ENCODE data around the gene IRF4.

DNA sequence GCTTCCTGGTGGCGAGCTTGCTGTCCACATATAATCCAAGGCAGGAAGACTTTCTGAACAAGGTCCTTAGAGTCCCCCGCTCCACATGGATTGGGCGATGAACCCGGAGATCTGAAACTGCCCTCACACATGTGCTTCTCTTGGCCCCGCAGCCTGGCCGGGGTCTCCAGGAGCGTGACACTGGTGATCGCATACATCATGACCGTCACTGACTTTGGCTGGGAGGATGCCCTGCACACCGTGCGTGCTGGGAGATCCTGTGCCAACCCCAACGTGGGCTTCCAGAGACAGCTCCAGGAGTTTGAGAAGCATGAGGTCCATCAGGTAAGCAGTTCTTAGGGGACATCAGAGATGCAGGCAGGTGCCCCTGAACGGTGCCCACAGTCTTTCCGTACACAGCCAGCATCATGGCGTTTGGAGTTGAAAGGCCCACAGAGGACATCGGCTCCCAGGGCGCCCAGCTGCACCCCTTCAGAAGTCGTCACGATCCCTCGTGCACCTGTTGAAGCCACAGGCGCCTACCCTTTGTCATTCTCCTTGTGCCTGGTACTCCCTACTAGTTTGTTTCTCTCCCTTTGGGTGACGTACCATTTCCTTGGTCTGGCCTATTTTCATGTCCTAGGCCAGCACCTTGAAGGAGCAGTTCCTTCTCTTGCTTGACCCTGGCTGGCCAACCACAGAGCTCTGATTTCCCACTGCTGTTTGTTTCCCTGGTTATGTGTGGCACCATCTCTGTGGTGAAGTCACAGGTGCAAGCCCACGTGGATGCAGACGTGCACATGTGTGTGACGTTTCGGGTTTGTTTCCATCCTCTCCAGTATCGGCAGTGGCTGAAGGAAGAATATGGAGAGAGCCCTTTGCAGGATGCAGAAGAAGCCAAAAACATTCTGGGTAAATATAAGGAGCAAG, 43.3 kb upstream of the IRF4 start:
- TF ChIP-seq POLR2A (IDR thresholded peaks at IDR 0.05): no peak
- TF ChIP-seq, protein P1, sequence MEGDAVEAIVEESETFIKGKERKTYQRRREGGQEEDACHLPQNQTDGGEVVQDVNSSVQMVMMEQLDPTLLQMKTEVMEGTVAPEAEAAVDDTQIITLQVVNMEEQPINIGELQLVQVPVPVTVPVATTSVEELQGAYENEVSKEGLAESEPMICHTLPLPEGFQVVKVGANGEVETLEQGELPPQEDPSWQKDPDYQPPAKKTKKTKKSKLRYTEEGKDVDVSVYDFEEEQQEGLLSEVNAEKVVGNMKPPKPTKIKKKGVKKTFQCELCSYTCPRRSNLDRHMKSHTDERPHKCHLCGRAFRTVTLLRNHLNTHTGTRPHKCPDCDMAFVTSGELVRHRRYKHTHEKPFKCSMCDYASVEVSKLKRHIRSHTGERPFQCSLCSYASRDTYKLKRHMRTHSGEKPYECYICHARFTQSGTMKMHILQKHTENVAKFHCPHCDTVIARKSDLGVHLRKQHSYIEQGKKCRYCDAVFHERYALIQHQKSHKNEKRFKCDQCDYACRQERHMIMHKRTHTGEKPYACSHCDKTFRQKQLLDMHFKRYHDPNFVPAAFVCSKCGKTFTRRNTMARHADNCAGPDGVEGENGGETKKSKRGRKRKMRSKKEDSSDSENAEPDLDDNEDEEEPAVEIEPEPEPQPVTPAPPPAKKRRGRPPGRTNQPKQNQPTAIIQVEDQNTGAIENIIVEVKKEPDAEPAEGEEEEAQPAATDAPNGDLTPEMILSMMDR (IDR thresholded peaks at IDR 0.05): no peak
- TF ChIP-seq POLR2AphosphoS5 (IDR thresholded peaks at IDR 0.05; ENCODE audit: insufficient read depth in 1 of 2, low read depth in 1 of 2): no peak
